Lower leg skin (tissue), 4 donors: Measurements from ENCODE around the gene CDH20. TPM values are rescaled to one million over a fixed set of nuclear protein-coding genes. Genes with fewer than 3 reads are reported as not detected.

ENCODE experiments used
- DNase-seq, 2 donors: peaks; one replicate each; pipeline ENCODE4 v3.0.0-alpha.2; 2019; ENCODE audit warnings: low spot score in 2 of 2
- H3K4me3 ChIP-seq: fragments of 200-600 bp; sonication (generic); 2 replicates; pipeline ENCODE4 v1.5.1; 2017; ENCODE audit warnings: mild to moderate bottlenecking, low read depth; ENCODE audit not compliant: poor library complexity, severe bottlenecking
- CTCF ChIP-seq, 3 donors: fragments of 450-650 bp; IDR thresholded peaks; one replicate each; pipeline ENCODE4 v1.5.1; 2016; ENCODE audit warnings: antibody characterized with exemption in 3 of 3, mild to moderate bottlenecking in 3 of 3, moderate library complexity in 2 of 3
- POLR2A ChIP-seq, 2 donors: fragments of 450-650 bp; IDR thresholded peaks; one replicate each; pipeline ENCODE4 v1.6.1; 2016 to 2017; ENCODE audit warnings: antibody characterized with exemption in 2 of 2, mild to moderate bottlenecking in 1 of 2, moderate library complexity in 1 of 2
- WGBS, 2 donors: methylation state at CpG; one replicate each; pipeline ENCODE4 v1.1.5; 2018; 5-methylcytosine and 5-hydroxymethylcytosine counted together
- intact Hi-C: fragments of 100-400 bp; cut with DNase I; formaldehyde crosslinking; loops from one replicate; pipeline ENCODE4 v1.15.0; 2023; ENCODE audit warnings: low total_unique reads
- total RNA-seq, 4 donors: library from RNA; depleted of rRNA; stranded (reverse); fragments of >200 nt; gene quantifications; one replicate each; pipeline ENCODE4 v1.1.0, GENCODE V29; 2016

The CDH20 gene
- total RNA-seq, 4 donors from 2014 or later, result 1.2 to 2.9 (median 2.4) TPM

GRCh38 chr18:61556316-61556715 lies 223.1 kb downstream of the CDH20 start:
- intact Hi-C loops, result no loop called here
- WGBS, 2 donors, result 77 to 88% methylated on average over 3 of the region's 3 CpGs
- TF ChIP-seq POLR2A (IDR thresholded peaks at IDR 0.05), result no peak
- TF ChIP-seq CTCF (IDR thresholded peaks at IDR 0.05), result no peak
- H3K4me3 ChIP-seq, result no peak overlapping the region
- DNase-seq, result no peak

GRCh38 chr18:61556862-61557261 lies 223.6 kb downstream of the CDH20 start:
- no peak overlapping the region for H3K4me3 ChIP-seq
- WGBS, 2 donors, result 45 to 61% methylated on average over 2 of the region's 2 CpGs
- intact Hi-C loops, result no loop called here
- no peak for DNase-seq
- TF ChIP-seq CTCF (IDR thresholded peaks at IDR 0.05), result no peak
- no peak for TF ChIP-seq POLR2A (IDR thresholded peaks at IDR 0.05)

- H3K4me3 ChIP-seq, result no peak overlapping the region
- 65 to 67% methylated on average over 9 of the region's 9 CpGs for WGBS, 2 donors
- intact Hi-C loops, result no loop called here
- TF ChIP-seq CTCF (IDR thresholded peaks at IDR 0.05) (no peak), POLR2A (IDR thresholded peaks at IDR 0.05) (no peak)
- no peak for DNase-seq
Observed at GRCh38 chr18:61569176-61569892, 236.1 kb downstream of the CDH20 start.

- no peak for TF ChIP-seq POLR2A (IDR thresholded peaks at IDR 0.05)
- no peak for TF ChIP-seq CTCF (IDR thresholded peaks at IDR 0.05)
- H3K4me3 ChIP-seq, result no peak overlapping the region
- DNase-seq, result no peak
- intact Hi-C loops, result loop anchor here (10.0 kb wide), 1 partner anchor 335 kb away; no protein-coding TSS in a partner anchor
- WGBS, 2 donors, result 77 to 81% methylated on average over 3 of the region's 3 CpGs
Observed at GRCh38 chr18:61570070-61570469, 236.8 kb downstream of the CDH20 start.

- intact Hi-C loops, result loop anchor here (10.0 kb wide), 1 partner anchor 333 kb away; no protein-coding TSS in a partner anchor
- 92 to 96% methylated on average over 4 of the region's 4 CpGs for WGBS, 2 donors
Observed at GRCh38 chr18:61572084-61572655, 238.9 kb downstream of the CDH20 start.

More at GRCh38 chr18:61572084-61572655, 238.9 kb downstream of the CDH20 start:
- H3K4me3 ChIP-seq, result no peak overlapping the region
- TF ChIP-seq POLR2A (IDR thresholded peaks at IDR 0.05), result no peak
- TF ChIP-seq CTCF (IDR thresholded peaks at IDR 0.05), result no peak
- no peak for DNase-seq
